ENCODE results near the gene SFMBT1. TPM values are rescaled to one million over a fixed set of nuclear protein-coding genes. Genes with fewer than 3 reads are reported as not detected.

Gene SFMBT1
- total RNA-seq, 1 experiment from 2014 or later, result 11.8 TPM

DNA sequence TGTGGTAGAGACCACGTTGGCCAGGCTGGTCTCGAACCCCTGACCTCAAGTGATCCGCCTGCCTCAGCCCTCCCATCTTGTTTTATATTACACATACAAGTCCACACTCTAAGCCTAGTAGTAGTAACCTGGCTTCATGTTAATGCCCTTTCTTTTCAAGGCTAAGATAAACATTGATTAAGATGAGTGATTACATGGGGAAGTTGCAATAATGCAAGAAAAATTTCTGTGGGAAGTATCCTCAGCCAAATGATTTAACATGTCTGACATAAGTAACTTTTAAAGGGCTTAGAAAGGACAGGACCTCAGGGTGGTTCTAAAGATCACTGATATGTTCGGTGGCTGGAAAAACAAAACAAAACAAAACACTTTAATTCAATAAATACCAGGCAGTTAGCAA is 72.1 kb downstream of the SFMBT1 start:
- Mint-ChIP-seq H3K27ac (ENCODE audit: low read depth, unreplicated experiment) (no peak overlapping the region), H3K4me1 (ENCODE audit: insufficient read depth, unreplicated experiment) (peaks cover 8% of the 10 kb centered on the region), H3K36me3 (ENCODE audit: insufficient read depth, unreplicated experiment) (no peaks in the 10 kb centered on the region), H3K27me3 (ENCODE audit: insufficient read depth, unreplicated experiment) (no peaks in the 10 kb centered on the region), H3K4me3 (ENCODE audit: unreplicated experiment) (no peak overlapping the region), H3K9me3 (ENCODE audit: unreplicated experiment) (no peaks in the 10 kb centered on the region)
- CTCF ChIA-PET, result no interaction called here
- DNase-seq (ENCODE audit: unreplicated experiment), result peak; percentile 6
- TF ChIP-seq, protein P1, sequence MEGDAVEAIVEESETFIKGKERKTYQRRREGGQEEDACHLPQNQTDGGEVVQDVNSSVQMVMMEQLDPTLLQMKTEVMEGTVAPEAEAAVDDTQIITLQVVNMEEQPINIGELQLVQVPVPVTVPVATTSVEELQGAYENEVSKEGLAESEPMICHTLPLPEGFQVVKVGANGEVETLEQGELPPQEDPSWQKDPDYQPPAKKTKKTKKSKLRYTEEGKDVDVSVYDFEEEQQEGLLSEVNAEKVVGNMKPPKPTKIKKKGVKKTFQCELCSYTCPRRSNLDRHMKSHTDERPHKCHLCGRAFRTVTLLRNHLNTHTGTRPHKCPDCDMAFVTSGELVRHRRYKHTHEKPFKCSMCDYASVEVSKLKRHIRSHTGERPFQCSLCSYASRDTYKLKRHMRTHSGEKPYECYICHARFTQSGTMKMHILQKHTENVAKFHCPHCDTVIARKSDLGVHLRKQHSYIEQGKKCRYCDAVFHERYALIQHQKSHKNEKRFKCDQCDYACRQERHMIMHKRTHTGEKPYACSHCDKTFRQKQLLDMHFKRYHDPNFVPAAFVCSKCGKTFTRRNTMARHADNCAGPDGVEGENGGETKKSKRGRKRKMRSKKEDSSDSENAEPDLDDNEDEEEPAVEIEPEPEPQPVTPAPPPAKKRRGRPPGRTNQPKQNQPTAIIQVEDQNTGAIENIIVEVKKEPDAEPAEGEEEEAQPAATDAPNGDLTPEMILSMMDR (IDR thresholded peaks at IDR 0.05; ENCODE audit: unreplicated experiment), result no peak
- intact Hi-C loops (cut with micrococcal nuclease), result no loop called here
- BruUV-seq (replicated peaks), result no TSS peak
- POLR2A ChIA-PET, result interaction anchor here (0.8 kb wide), 1 partner anchor 11 kb away, joined by 3 read pairs; no protein-coding TSS in a partner anchor

DNA sequence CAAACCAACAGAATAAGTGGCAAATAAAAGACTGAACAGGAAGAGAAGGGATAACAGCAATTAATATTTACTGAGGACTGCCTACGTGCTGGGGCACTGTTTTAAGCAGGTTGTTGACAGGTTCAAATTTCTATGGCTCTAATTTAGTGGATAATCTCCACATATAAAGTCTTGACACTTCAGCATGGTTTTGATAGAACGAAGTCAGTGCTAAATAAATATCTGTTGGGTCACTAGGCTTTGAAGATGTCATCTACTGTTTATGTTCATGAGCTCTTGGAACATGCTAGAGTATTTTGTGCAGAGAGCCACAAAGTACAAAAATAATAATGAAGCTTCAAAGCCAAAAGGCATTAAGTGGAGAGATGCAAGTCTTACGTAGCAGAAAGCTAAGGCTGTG is 74.0 kb downstream of the SFMBT1 start:
- H3K4me3 Mint-ChIP-seq (ENCODE audit: unreplicated experiment), result no peak overlapping the region
- no TSS peak for BruUV-seq (replicated peaks)
- no peaks in the 10 kb centered on the region for H3K4me1 Mint-ChIP-seq (ENCODE audit: insufficient read depth, unreplicated experiment)
- ChIA-PET POLR2A (no interaction called here), CTCF (interaction anchor here (1.1 to 1.7 kb wide), 2 partner anchors 11 to 36 kb away, joined by 3 to 4 read pairs; no protein-coding TSS in a partner anchor)
- intact Hi-C loops (cut with micrococcal nuclease), result no loop called here
- no peaks in the 10 kb centered on the region for H3K9me3 Mint-ChIP-seq (ENCODE audit: unreplicated experiment)
- no peaks in the 10 kb centered on the region for H3K27me3 Mint-ChIP-seq (ENCODE audit: insufficient read depth, unreplicated experiment)
- DNase-seq (ENCODE audit: unreplicated experiment), result no peak
- TF ChIP-seq, protein P1 (IDR thresholded peaks at IDR 0.05; ENCODE audit: unreplicated experiment), result no peak
- H3K36me3 Mint-ChIP-seq (ENCODE audit: insufficient read depth, unreplicated experiment), result peaks cover 6% of the 10 kb centered on the region
- H3K27ac Mint-ChIP-seq (ENCODE audit: low read depth, unreplicated experiment), result no peak overlapping the region

DNA sequence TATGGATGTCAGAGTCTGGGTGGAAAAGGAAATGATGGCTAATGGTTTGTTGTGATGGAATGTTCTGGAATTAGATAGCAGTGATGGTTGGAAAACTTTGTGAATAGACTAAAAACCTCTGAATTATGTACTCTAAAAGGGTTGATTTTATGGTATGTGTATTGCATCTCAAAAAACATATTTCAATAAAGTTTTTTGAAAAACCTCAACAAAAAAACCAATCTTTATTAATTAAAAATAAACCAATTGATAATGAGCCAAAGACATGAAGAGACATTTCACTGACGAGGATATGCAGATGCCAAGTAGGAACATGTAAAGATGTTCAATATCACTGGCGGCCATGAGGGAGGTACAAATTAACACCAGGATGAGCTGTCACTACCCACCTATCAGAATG is 78.5 kb downstream of the SFMBT1 start:
- TF ChIP-seq, protein P1 (IDR thresholded peaks at IDR 0.05; ENCODE audit: unreplicated experiment), result no peak
- H3K4me1 Mint-ChIP-seq (ENCODE audit: insufficient read depth, unreplicated experiment), result no peaks in the 10 kb centered on the region
- CTCF ChIA-PET, result no interaction called here
- no peak overlapping the region for H3K27ac Mint-ChIP-seq (ENCODE audit: low read depth, unreplicated experiment)
- no peak for DNase-seq (ENCODE audit: unreplicated experiment)
- H3K4me3 Mint-ChIP-seq (ENCODE audit: unreplicated experiment), result no peak overlapping the region
- no peaks in the 10 kb centered on the region for H3K9me3 Mint-ChIP-seq (ENCODE audit: unreplicated experiment)
- no peaks in the 10 kb centered on the region for H3K27me3 Mint-ChIP-seq (ENCODE audit: insufficient read depth, unreplicated experiment)
- peaks cover 6% of the 10 kb centered on the region for H3K36me3 Mint-ChIP-seq (ENCODE audit: insufficient read depth, unreplicated experiment)
- POLR2A ChIA-PET, result no interaction called here
- intact Hi-C loops (cut with micrococcal nuclease), result no loop called here
- BruUV-seq (replicated peaks), result no TSS peak

DNA sequence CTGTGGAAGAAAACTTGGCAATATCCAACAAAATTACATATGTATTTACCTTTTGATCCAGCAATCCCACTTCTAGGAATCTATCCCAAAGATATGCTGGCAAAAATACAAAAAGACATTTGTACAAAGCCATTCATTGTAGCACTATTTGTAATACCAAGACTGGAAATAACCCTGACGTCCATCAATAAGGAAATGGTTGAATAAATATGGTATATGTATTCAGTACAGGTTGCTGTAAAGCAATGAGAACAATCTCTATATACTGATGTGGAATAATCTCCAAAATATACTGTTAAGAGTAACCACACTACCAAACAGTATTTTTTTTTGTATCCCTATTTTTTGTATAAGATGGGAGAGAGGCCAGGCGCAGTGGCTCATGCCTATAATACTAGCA is 83.7 kb downstream of the SFMBT1 start:
- no peak for DNase-seq (ENCODE audit: unreplicated experiment)
- intact Hi-C loops (cut with micrococcal nuclease), result no loop called here
- ChIA-PET CTCF (interaction anchor here (0.7 kb wide), 1 partner anchor 138 kb away, joined by 4 read pairs; no protein-coding TSS in a partner anchor), POLR2A (no interaction called here)
- no peaks in the 10 kb centered on the region for H3K4me1 Mint-ChIP-seq (ENCODE audit: insufficient read depth, unreplicated experiment)
- no peak overlapping the region for H3K4me3 Mint-ChIP-seq (ENCODE audit: unreplicated experiment)
- no peak overlapping the region for H3K27ac Mint-ChIP-seq (ENCODE audit: low read depth, unreplicated experiment)
- TF ChIP-seq, protein P1 (IDR thresholded peaks at IDR 0.05; ENCODE audit: unreplicated experiment), result no peak
- H3K27me3 Mint-ChIP-seq (ENCODE audit: insufficient read depth, unreplicated experiment), result no peaks in the 10 kb centered on the region
- H3K36me3 Mint-ChIP-seq (ENCODE audit: insufficient read depth, unreplicated experiment), result no peaks in the 10 kb centered on the region
- no TSS peak for BruUV-seq (replicated peaks)
- no peaks in the 10 kb centered on the region for H3K9me3 Mint-ChIP-seq (ENCODE audit: unreplicated experiment)

Data from MCF 10A (cell line).